Peyer's patch (tissue), 4 donors: Measurements from ENCODE around the gene ABHD12. TPM values are rescaled to one million over a fixed set of nuclear protein-coding genes. Genes with fewer than 3 reads are reported as not detected.

Experiments
- DNase-seq, 3 donors: peaks; one replicate each; pipeline ENCODE4 v3.0.0-alpha.2; 2017 to 2019
- H3K27ac ChIP-seq, 4 donors: fragments of 200-600 bp; sonication (generic); one replicate each; pipeline ENCODE4 v1.5.1; 2016 to 2019
- H3K27me3 ChIP-seq, 2 donors: fragments of 200-600 bp; sonication (generic); one replicate each; pipeline ENCODE4 v1.5.1; 2019
- H3K36me3 ChIP-seq, 3 donors: fragments of 200-600 bp; sonication (generic); one replicate each; pipeline ENCODE4 v1.5.1; 2016 to 2019
- H3K4me1 ChIP-seq, 4 donors: fragments of 200-600 bp; sonication (generic); one replicate each; pipeline ENCODE4 v1.5.1; 2016 to 2019
- H3K4me3 ChIP-seq, 4 donors: fragments of 200-600 bp; sonication (generic); 1 replicate in 3 of 4; 2 replicates in 1 of 4; pipeline ENCODE4 v1.5.1; 2016 to 2019; ENCODE audit warnings: mild to moderate bottlenecking in 1 of 4
- H3K9me3 ChIP-seq, 4 donors: fragments of 200-600 bp; sonication (generic); one replicate each; pipeline ENCODE4 v1.5.1; 2016 to 2019; ENCODE audit warnings: mild to moderate bottlenecking in 1 of 4
- POLR2A ChIP-seq, 2 donors: fragments of 450-650 bp; IDR thresholded peaks; one replicate each; pipeline ENCODE4 v1.5.1; 2017; ENCODE audit warnings: antibody characterized with exemption in 2 of 2, mild to moderate bottlenecking in 2 of 2, moderate library complexity in 2 of 2
- total RNA-seq, 4 donors: library from RNA; depleted of rRNA; stranded (reverse); fragments of >200 nt; gene quantifications; one replicate each; pipeline ENCODE4 v1.1.0, GENCODE V29; 2016
- TF ChIP-seq, protein P1 (sequence below), 6 experiments: fragments of 450-650 bp in 4 of 6; fragments of 200-600 bp in 2 of 6; sonication (generic) in 1 of 6; IDR thresholded peaks; one replicate each; pipeline ENCODE4 v1.5.1; 2017 to 2019; ENCODE audit warnings: antibody characterized with exemption in 6 of 6, mild to moderate bottlenecking in 3 of 6, moderate library complexity in 1 of 6

Gene ABHD12
- total RNA-seq, 4 donors from 2014 or later = 46.2 to 95.4 (median 73.5) TPM

DNA sequence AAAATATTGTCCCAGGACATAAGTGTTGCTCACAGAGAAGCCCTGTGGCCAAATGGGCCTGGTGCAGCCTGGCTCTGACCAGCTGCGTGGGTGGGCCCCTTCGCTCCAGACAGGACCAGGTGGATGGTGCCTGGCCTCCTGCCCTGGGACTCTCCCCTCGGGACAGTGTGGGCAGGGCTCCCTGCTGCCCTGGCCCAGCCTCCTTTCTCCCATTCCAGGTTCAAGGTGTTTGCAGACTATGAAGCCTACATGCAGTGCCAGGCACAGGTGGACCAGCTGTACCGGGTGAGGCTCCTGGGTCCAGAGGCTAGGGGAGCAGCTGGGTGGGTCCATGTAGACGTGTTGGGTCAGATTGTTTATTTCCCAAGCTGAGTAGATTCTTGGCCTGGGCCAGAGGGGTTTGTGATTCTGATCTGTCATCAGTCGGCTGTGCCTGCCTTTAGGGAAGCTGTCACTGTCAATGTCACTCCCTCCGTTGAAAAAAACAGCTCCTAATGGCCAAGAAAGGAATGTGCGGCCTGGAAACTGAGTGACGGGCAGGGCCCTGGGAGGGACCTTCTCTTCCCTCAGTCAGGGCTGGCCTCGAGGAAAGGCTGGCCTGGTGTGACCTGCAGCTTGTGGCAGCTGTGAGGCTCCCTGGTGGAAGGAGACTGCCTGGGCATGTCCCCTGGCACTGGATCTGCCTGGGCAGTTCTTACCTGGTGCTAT is 95.1 kb downstream of the ABHD12 start:
- peak in 1 of 3 donors; percentile 73 for DNase-seq
- H3K36me3 ChIP-seq = peaks cover 0 to 76% (median 0%) of the 10 kb centered on the region in 3 donors

DNA sequence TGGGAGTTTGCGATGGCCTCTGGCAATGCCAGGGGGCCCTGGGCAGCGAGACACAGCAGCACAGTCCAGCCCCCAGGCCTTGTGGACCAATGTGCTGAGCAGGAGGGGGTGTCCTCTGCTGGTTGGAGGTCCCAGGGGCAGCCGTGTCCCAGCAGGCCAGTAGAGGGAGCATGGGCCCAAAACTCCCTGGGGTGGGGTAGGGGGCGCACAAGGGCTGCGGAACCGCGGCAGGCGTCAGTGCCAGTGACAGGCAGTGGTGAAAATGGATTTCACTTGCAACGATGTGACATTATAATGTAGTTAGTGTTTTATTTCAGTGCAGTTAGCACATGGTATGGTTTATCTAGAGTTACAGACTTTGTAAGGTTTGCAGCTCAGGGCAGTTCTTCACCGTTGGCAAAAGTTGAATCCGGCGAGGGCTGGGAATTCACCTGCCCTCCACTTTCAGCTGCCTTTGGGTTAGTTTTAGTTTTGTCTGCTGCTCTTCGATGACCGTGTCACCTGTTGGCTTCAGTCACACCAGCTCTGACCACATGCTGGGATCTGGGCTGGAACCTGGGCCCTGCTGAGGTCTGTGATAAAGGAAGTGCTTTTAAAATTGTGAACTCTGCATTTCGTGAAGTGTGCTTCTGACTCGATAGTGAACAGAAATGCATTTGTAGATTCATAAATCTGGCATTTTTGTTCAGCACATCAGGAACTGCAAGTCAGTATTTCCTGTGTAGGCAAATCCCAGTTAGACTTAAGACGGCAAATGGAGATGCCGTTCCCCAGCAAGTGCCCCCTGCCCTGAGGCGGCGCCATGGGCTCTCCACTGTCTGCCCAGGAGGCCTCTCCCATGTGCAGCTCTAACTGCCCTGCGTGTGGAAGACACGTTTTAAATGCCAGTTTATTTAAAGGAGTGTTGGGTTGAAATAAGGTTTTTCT is 95.9 kb downstream of the ABHD12 start:
- H3K27ac ChIP-seq = peak overlapping the region in 3 of 4 donors; percentile 23 to 84 (median 46)
- DNase-seq = peak; percentile 56 to 78 (median 66)
- no peak for TF ChIP-seq POLR2A (IDR thresholded peaks at IDR 0.05)
- TF ChIP-seq, protein P1, sequence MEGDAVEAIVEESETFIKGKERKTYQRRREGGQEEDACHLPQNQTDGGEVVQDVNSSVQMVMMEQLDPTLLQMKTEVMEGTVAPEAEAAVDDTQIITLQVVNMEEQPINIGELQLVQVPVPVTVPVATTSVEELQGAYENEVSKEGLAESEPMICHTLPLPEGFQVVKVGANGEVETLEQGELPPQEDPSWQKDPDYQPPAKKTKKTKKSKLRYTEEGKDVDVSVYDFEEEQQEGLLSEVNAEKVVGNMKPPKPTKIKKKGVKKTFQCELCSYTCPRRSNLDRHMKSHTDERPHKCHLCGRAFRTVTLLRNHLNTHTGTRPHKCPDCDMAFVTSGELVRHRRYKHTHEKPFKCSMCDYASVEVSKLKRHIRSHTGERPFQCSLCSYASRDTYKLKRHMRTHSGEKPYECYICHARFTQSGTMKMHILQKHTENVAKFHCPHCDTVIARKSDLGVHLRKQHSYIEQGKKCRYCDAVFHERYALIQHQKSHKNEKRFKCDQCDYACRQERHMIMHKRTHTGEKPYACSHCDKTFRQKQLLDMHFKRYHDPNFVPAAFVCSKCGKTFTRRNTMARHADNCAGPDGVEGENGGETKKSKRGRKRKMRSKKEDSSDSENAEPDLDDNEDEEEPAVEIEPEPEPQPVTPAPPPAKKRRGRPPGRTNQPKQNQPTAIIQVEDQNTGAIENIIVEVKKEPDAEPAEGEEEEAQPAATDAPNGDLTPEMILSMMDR (IDR thresholded peaks at IDR 0.05) = peak; percentile 58 to 71 (median 65)
- H3K36me3 ChIP-seq = peaks cover 0 to 81% (median 0%) of the 10 kb centered on the region in 3 donors
- no peaks in the 10 kb centered on the region for H3K27me3 ChIP-seq
- H3K4me1 ChIP-seq = peaks cover 0 to 17% (median 3%) of the 10 kb centered on the region in 4 donors
- H3K9me3 ChIP-seq = no peaks in the 10 kb centered on the region
- H3K4me3 ChIP-seq = no peak overlapping the region

More for the DNA sequence above, 95.1 kb downstream of the ABHD12 start:
- Histone ChIP-seq H3K27ac (peak overlapping the region in 3 of 4 donors; percentile 23 to 84 (median 46)), H3K4me3 (no peak overlapping the region), H3K27me3 (no peaks in the 10 kb centered on the region), H3K9me3 (no peaks in the 10 kb centered on the region), H3K4me1 (peaks cover 0 to 17% (median 3%) of the 10 kb centered on the region in 4 donors)
- TF ChIP-seq POLR2A (IDR thresholded peaks at IDR 0.05) = peak in 1 of 2 donors; percentile 22
- TF ChIP-seq, protein P1 (IDR thresholded peaks at IDR 0.05) = peak in 1 of 6 experiments; percentile 12

DNA sequence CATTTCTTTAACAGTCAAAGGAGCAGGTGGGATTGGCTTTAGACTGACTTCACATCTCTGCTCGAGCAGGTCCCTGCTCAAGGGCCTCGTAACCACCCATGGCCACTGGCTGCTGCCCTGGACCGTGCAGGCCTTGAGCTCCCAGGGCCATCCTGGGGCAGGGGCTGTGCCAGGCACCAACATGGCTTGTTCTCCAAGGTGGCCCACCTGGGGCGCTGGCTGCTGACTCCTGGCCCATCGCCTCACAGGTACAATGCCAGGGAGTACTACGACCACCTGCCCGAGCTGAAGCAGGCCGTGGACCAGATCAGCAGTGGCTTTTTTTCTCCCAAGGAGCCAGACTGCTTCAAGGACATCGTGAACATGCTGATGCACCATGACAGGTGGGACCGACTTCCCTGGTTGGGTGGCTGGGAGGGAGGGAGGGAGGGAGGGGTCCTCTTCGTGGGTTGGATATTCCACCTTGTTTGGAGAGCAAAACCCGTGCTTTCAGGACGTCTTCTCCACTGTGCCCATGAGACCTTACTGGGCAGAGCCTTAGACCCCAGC is 96.7 kb downstream of the ABHD12 start:
- peak overlapping the region in 2 of 4 donors; percentile 9 to 84 for H3K27ac ChIP-seq
- TF ChIP-seq, protein P1 (IDR thresholded peaks at IDR 0.05) = no peak
- no peak for TF ChIP-seq POLR2A (IDR thresholded peaks at IDR 0.05)
- no peak overlapping the region for H3K4me3 ChIP-seq
- H3K9me3 ChIP-seq = no peaks in the 10 kb centered on the region
- no peaks in the 10 kb centered on the region for H3K27me3 ChIP-seq
- H3K36me3 ChIP-seq = peaks cover 0 to 80% (median 0%) of the 10 kb centered on the region in 3 donors
- no peak for DNase-seq
- H3K4me1 ChIP-seq = peaks cover 0 to 17% (median 3%) of the 10 kb centered on the region in 4 donors

DNA sequence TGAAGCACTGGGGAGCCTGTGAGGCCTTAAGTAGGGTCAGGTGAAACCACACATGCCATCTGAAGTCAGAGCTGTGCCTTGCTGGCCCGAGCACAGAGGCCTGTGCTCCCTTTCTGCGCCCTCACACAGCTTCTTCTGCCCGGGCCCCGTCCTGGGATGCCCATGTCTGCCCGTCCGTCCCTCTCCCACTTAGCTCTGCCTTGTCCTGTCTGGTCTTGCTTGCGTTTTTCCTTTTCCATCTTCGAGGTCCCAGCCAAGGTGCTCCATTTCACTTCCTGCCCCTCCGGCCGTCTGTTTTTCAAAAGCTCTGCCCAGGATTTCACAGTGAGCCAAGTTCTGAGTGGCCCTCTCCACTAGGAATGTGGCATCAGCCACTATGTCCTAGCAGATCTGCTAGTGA is 97.1 kb downstream of the ABHD12 start:
- Histone ChIP-seq H3K36me3 (peaks cover 0 to 80% (median 0%) of the 10 kb centered on the region in 3 donors), H3K9me3 (no peaks in the 10 kb centered on the region), H3K27me3 (no peaks in the 10 kb centered on the region), H3K27ac (peak overlapping the region in 1 of 4 donors; percentile 84), H3K4me3 (no peak overlapping the region), H3K4me1 (peaks cover 0 to 17% (median 3%) of the 10 kb centered on the region in 4 donors)
- DNase-seq = no peak
- TF ChIP-seq, protein P1 (IDR thresholded peaks at IDR 0.05) = no peak
- no peak for TF ChIP-seq POLR2A (IDR thresholded peaks at IDR 0.05)

DNA sequence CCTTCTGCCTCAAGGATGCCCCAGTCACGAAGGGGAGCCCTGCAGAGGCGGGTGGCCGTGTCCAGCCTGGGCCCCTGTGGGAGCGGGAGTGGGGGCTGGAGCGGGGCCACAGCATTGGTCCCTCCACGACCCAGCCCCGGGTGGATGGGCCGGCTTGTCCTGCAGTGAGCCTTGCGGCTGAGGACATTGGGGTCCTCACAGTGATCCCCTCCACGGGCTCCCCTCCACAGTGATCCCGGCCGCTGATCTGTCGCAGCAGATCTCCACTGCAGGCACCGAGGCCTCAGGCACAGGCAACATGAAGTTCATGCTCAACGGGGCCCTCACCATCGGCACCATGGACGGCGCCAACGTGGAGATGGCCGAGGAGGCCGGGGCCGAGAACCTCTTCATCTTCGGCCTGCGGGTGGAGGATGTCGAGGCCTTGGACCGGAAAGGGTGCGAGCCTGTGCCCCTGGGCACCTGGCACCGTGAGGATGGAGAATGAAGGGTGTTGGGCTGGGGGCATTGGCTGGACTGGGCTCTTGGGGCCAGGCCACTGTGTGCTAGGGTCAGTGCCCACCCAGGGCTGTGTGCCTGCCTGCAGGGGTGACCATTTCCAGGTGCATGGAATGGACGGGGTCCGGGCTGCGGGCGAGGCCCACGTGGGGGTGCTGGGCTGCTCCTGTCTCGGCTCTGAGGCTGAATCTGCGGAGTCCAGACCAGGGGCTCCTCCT is 98.3 kb downstream of the ABHD12 start:
- DNase-seq = no peak
- Histone ChIP-seq H3K4me1 (peaks cover 0 to 17% (median 3%) of the 10 kb centered on the region in 4 donors), H3K9me3 (no peaks in the 10 kb centered on the region), H3K27me3 (no peaks in the 10 kb centered on the region), H3K4me3 (no peak overlapping the region), H3K36me3 (peaks cover 0 to 86% (median 0%) of the 10 kb centered on the region in 3 donors), H3K27ac (no peak overlapping the region)
- TF ChIP-seq, protein P1 (IDR thresholded peaks at IDR 0.05) = no peak
- TF ChIP-seq POLR2A (IDR thresholded peaks at IDR 0.05) = no peak
